ENCODE data around the gene TRAPPC14. TPM values are rescaled to one million over a fixed set of nuclear protein-coding genes. Genes with fewer than 3 reads are reported as not detected.

The TRAPPC14 gene
- total RNA-seq, 6 donors from 2014 or later = 12.6 to 108 (median 25.3) TPM

GRCh38 chr7:100142461-100142860, 16.1 kb downstream of the TRAPPC14 start:
- no peak for ATAC-seq (ENCODE audit: low FRiP score in 2 of 2)
- H3K36me3 ChIP-seq = no peaks in the 10 kb centered on the region
- no peaks in the 10 kb centered on the region for H3K27me3 ChIP-seq
- no peak overlapping the region for H3K4me3 ChIP-seq
- H3K9me3 ChIP-seq = no peaks in the 10 kb centered on the region
- H3K4me1 ChIP-seq = no peaks in the 10 kb centered on the region
- H3K27ac ChIP-seq = no peak overlapping the region
- TF ChIP-seq POLR2AphosphoS5 (IDR thresholded peaks at IDR 0.05) = no peak
- no peak for TF ChIP-seq EP300 (IDR thresholded peaks at IDR 0.05)
- no peak for TF ChIP-seq POLR2A (IDR thresholded peaks at IDR 0.05)
- no peak for DNase-seq
- WGBS, 2 donors = 86 to 88% methylated on average over 3 of the region's 3 CpGs

GRCh38 chr7:100141555-100141949, 17.0 kb downstream of the TRAPPC14 start:
- no peaks in the 10 kb centered on the region for H3K9me3 ChIP-seq
- no peaks in the 10 kb centered on the region for H3K4me1 ChIP-seq
- H3K27me3 ChIP-seq = no peaks in the 10 kb centered on the region
- DNase-seq = no peak
- H3K4me3 ChIP-seq = no peak overlapping the region
- TF ChIP-seq EP300 (IDR thresholded peaks at IDR 0.05) (no peak), POLR2A (IDR thresholded peaks at IDR 0.05) (no peak), POLR2AphosphoS5 (IDR thresholded peaks at IDR 0.05) (no peak), CTCF (IDR thresholded peaks at IDR 0.05) (no peak)
- H3K27ac ChIP-seq = peak overlapping the region in 1 of 4 donors; percentile 43
- 43 to 62% methylated on average over 3 of the region's 3 CpGs for WGBS, 2 donors
- no peaks in the 10 kb centered on the region for H3K36me3 ChIP-seq
- no peak for ATAC-seq (ENCODE audit: low FRiP score in 2 of 2)

GRCh38 chr7:100137851-100138760, 20.4 kb downstream of the TRAPPC14 start:
- ATAC-seq (ENCODE audit: low FRiP score in 2 of 2) (no peak), DNase-seq (no peak)
- Histone ChIP-seq H3K27ac (no peak overlapping the region), H3K9me3 (no peaks in the 10 kb centered on the region), H3K27me3 (no peaks in the 10 kb centered on the region), H3K4me3 (no peak overlapping the region), H3K4me1 (no peaks in the 10 kb centered on the region), H3K36me3 (no peaks in the 10 kb centered on the region)
- TF ChIP-seq POLR2AphosphoS5 (IDR thresholded peaks at IDR 0.05) = no peak
- no peak for TF ChIP-seq EP300 (IDR thresholded peaks at IDR 0.05)
- TF ChIP-seq CTCF (IDR thresholded peaks at IDR 0.05) = no peak
- TF ChIP-seq POLR2A (IDR thresholded peaks at IDR 0.05) = no peak
- WGBS, 2 donors = 71 to 74% methylated on average over 13 of the region's 13 CpGs

GRCh38 chr7:100132697-100133151, 25.8 kb downstream of the TRAPPC14 start:
- Histone ChIP-seq H3K9me3 (no peaks in the 10 kb centered on the region), H3K4me3 (no peak overlapping the region), H3K27me3 (no peaks in the 10 kb centered on the region), H3K4me1 (peaks cover 11 to 19% (median 17%) of the 10 kb centered on the region in 4 donors), H3K27ac (no peak overlapping the region), H3K36me3 (no peaks in the 10 kb centered on the region)
- ATAC-seq (ENCODE audit: low FRiP score in 2 of 2) (peak; percentile 86 to 90), DNase-seq (peak in 1 of 2 donors; percentile 57)
- TF ChIP-seq CTCF (IDR thresholded peaks at IDR 0.05) (peak; percentile 69 to 87 (median 78)), EP300 (IDR thresholded peaks at IDR 0.05) (no peak), POLR2A (IDR thresholded peaks at IDR 0.05) (no peak), POLR2AphosphoS5 (IDR thresholded peaks at IDR 0.05) (no peak)
- WGBS, 2 donors = 15 to 25% methylated on average over 3 of the region's 3 CpGs

- DNase-seq (no peak), ATAC-seq (ENCODE audit: low FRiP score in 2 of 2) (no peak)
- Histone ChIP-seq H3K27me3 (no peaks in the 10 kb centered on the region), H3K9me3 (no peaks in the 10 kb centered on the region), H3K4me3 (no peak overlapping the region), H3K27ac (no peak overlapping the region), H3K4me1 (peaks cover 11 to 21% (median 20%) of the 10 kb centered on the region in 4 donors), H3K36me3 (no peaks in the 10 kb centered on the region)
- TF ChIP-seq POLR2A (IDR thresholded peaks at IDR 0.05) (no peak), CTCF (IDR thresholded peaks at IDR 0.05) (no peak), EP300 (IDR thresholded peaks at IDR 0.05) (no peak), POLR2AphosphoS5 (IDR thresholded peaks at IDR 0.05) (no peak)
- 67 to 68% methylated on average over 7 of the region's 7 CpGs for WGBS, 2 donors
These were observed 26.4 kb downstream of the TRAPPC14 start for GRCh38 chr7:100132126-100132525.
